ENCODE data around the gene KIAA0825. TPM values are rescaled to one million over a fixed set of nuclear protein-coding genes. Genes with fewer than 3 reads are reported as not detected.

Gene KIAA0825
- total RNA-seq, 2 donors from 2014 or later: 4.1 to 4.3 TPM

DNA sequence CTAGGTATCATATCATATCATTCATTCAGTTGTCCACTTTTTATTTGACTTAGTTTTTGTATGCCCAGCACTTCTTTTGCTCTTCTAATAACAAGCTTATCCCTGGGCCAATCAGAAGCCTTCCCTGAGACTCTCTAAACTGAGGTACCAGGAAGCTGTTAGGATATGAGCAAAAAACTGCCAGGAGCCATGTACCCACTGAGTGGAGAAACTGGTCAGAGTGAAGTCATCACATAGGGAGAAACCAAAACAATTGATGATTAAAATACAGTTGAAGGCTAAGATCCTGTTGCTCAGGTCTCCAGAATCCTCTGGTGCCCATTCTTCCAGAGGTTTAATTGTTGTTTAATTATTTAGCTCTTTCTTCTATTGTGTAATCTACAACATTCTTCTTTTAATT, 120.2 kb downstream of the KIAA0825 start:
- no peak overlapping the region for H3K4me3 ChIP-seq
- no peaks in the 10 kb centered on the region for H3K36me3 ChIP-seq
- TF ChIP-seq, protein P1, sequence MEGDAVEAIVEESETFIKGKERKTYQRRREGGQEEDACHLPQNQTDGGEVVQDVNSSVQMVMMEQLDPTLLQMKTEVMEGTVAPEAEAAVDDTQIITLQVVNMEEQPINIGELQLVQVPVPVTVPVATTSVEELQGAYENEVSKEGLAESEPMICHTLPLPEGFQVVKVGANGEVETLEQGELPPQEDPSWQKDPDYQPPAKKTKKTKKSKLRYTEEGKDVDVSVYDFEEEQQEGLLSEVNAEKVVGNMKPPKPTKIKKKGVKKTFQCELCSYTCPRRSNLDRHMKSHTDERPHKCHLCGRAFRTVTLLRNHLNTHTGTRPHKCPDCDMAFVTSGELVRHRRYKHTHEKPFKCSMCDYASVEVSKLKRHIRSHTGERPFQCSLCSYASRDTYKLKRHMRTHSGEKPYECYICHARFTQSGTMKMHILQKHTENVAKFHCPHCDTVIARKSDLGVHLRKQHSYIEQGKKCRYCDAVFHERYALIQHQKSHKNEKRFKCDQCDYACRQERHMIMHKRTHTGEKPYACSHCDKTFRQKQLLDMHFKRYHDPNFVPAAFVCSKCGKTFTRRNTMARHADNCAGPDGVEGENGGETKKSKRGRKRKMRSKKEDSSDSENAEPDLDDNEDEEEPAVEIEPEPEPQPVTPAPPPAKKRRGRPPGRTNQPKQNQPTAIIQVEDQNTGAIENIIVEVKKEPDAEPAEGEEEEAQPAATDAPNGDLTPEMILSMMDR (IDR thresholded peaks at IDR 0.05): no peak
- DNase-seq (ENCODE audit: low spot score): no peak
- no peak overlapping the region for H3K27ac ChIP-seq
- no peaks in the 10 kb centered on the region for H3K4me1 ChIP-seq (ENCODE audit: control insufficient read depth in 1 of 2, low read depth in 2 of 2)
- no peaks in the 10 kb centered on the region for H3K9me3 ChIP-seq
- no peaks in the 10 kb centered on the region for H3K27me3 ChIP-seq (replicated peaks; ENCODE audit: insufficient read depth)
- ATAC-seq (ENCODE audit: insufficient number of reproducible peaks, low FRiP score, low read depth): no peak

DNA sequence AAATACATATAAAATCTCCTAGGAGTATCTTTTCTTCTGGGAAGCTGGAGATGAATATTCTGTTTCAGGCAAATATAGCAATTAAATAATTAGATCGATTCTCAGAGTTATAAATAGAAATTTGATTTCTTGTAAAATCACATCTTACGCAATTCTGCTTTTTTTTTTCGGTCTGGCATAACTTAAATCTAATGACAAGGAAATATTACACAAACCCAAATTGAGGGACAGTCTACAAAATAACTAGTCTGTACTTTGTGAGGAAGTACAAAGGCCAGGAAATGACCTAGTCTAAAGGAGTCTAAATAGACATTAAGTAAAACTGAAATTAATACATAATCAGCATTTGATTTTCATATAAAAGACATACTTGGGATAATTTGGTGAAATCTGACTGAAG, 133.3 kb downstream of the KIAA0825 start:
- no peak for DNase-seq (ENCODE audit: low spot score)
- Histone ChIP-seq H3K27me3 (replicated peaks; ENCODE audit: insufficient read depth) (no peaks in the 10 kb centered on the region), H3K36me3 (no peaks in the 10 kb centered on the region), H3K27ac (no peak overlapping the region), H3K4me3 (no peak overlapping the region), H3K4me1 (ENCODE audit: control insufficient read depth in 1 of 2, low read depth in 2 of 2) (no peaks in the 10 kb centered on the region), H3K9me3 (no peaks in the 10 kb centered on the region)
- TF ChIP-seq, protein P1 (IDR thresholded peaks at IDR 0.05): no peak
- ATAC-seq (ENCODE audit: insufficient number of reproducible peaks, low FRiP score, low read depth): no peak

DNA sequence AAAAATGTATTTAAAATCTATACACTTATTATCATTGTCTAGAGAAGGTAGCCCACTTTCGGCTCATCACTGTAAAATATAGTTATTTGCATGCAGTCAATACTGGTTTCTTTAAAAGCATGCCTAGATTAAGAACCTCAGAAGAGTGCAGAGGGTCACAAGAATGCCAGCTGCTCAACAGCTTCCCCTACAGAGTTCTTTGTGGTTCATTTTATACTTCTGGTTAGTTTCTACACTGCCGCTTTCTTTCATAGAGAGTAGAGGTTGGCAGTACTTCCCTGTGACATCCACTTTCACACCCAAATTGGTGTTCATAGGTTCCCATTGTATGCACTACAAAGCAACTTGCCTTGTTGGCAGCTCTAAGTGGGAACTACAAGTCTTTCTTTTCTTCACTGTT, 137.3 kb downstream of the KIAA0825 start:
- DNase-seq (ENCODE audit: low spot score) (no peak), ATAC-seq (ENCODE audit: insufficient number of reproducible peaks, low FRiP score, low read depth) (no peak)
- H3K4me3 ChIP-seq: no peak overlapping the region
- no peaks in the 10 kb centered on the region for H3K36me3 ChIP-seq
- H3K9me3 ChIP-seq: no peaks in the 10 kb centered on the region
- no peak overlapping the region for H3K27ac ChIP-seq
- TF ChIP-seq, protein P1 (IDR thresholded peaks at IDR 0.05): no peak
- H3K27me3 ChIP-seq (replicated peaks; ENCODE audit: insufficient read depth): no peaks in the 10 kb centered on the region
- no peaks in the 10 kb centered on the region for H3K4me1 ChIP-seq (ENCODE audit: control insufficient read depth in 1 of 2, low read depth in 2 of 2)

DNA sequence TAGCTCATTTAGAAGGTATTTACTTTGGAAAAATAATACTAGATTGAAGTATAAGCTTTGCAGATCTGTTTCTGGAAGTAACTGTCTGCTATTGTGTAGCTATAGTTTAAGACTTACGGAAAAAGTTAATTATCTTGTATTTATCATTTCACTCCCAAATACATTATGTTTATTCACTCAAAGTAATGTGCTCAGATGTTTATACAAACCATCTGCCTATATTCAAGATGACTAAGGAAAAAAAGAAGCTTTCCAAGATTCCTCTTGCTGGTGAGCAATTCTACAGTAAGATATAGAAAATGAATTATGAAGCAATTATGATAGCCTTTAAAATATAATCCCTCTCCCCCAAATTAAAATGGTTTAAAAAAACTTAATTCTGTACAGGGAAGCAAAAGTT, 137.9 kb downstream of the KIAA0825 start:
- ATAC-seq (ENCODE audit: insufficient number of reproducible peaks, low FRiP score, low read depth): no peak
- TF ChIP-seq, protein P1 (IDR thresholded peaks at IDR 0.05): no peak
- no peaks in the 10 kb centered on the region for H3K9me3 ChIP-seq
- H3K4me1 ChIP-seq (ENCODE audit: control insufficient read depth in 1 of 2, low read depth in 2 of 2): no peaks in the 10 kb centered on the region
- H3K4me3 ChIP-seq: no peak overlapping the region
- DNase-seq (ENCODE audit: low spot score): no peak
- no peaks in the 10 kb centered on the region for H3K27me3 ChIP-seq (replicated peaks; ENCODE audit: insufficient read depth)
- H3K27ac ChIP-seq: no peak overlapping the region
- H3K36me3 ChIP-seq: no peaks in the 10 kb centered on the region

DNA sequence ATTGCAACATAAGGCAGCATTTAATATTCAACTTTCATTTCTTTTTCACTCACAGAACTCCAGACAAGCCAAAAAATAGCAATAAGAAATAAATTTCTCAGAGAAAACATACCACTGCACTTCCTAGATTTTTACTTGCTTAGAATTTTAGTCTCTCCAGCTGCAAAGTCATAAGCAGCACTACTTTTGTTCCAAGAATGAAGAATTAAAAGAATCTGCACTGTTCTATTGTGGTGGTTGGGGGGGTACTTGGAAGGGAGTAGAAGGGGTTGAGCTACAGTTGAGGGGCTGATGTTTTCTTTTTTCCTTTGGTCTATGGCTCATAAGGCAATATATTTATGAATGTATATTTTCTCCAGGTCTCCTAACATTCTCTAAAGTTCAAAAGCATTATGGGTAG, 144.5 kb downstream of the KIAA0825 start:
- Histone ChIP-seq H3K36me3 (no peaks in the 10 kb centered on the region), H3K4me3 (no peak overlapping the region), H3K4me1 (ENCODE audit: control insufficient read depth in 1 of 2, low read depth in 2 of 2) (no peaks in the 10 kb centered on the region), H3K9me3 (no peaks in the 10 kb centered on the region), H3K27ac (no peak overlapping the region), H3K27me3 (replicated peaks; ENCODE audit: insufficient read depth) (no peaks in the 10 kb centered on the region)
- no peak for ATAC-seq (ENCODE audit: insufficient number of reproducible peaks, low FRiP score, low read depth)
- TF ChIP-seq, protein P1 (IDR thresholded peaks at IDR 0.05): no peak
- DNase-seq (ENCODE audit: low spot score): no peak

Measured in thoracic aorta (tissue), 2 donors.